HK-2 (cell line): ENCODE data around the gene RAB17.

Experiments used
- DNase-seq: peaks from one replicate; pipeline ENCODE4 v3.0.0-alpha.2; 2018; ENCODE audit not compliant: unreplicated experiment

RAB17 gene

DNA sequence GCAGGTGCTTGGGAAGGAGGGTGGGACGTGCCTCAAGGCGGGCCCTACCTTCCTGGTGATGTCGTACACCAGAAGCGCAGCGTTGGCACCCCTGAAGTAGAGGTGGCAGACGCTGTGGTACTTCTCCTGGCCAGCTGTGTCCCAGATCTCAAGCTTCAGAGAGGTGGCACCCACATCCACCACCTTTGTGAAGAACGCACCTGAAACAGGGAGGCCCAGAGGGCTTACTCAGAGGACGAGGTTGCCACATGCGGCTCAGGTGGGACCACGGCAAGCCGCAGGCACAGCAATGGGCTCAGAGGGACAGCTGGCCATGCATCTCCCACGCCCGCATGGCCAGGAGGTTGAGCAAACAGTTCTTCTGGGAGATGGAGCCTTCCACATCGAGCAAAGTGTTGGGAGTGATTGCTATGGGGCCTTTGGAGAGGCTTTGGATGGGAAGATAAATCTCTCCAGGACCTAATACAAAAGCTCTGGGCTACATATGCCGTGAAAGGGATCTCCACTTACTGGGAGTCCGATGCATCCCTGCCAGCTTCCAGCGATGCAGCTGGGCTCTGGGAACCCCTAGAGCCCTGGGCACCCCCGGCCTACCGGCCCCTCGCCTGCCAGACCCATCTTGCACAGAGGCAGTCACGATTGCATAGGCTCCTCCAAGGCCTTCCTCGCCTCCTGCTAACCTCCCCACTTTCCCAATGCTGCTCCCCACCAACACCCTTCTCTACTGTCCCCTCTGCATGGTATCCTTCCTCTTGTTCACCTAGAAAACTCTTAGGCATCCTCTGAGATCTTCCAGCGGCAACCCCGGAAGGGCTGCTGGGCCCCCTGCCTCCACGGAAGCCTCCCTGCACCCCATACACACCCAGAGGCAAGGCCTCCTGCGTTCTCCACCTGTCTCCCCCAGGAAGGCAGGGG lies 12.3 kb downstream of the RAB17 start:
- DNase-seq, result no peak

DNA sequence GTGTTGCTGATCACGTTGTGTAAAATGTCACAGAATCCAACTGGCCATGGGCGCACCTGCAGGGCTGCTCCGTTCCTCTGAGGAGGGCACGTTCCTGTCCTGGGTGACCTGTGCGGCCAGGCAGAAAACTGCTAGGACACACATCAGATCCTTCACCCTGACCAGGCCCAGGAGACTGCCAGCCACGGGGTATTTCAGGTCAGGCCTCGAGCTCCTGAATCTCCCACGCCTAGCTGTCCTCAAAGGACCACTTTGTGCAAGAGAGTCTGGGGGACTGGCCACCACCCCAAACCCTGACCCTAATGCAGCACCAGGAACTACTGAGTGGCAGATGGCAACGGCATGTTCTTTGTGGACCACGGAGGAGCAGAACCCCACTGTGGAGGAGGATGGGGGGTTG lies 13.1 kb downstream of the RAB17 start:
- DNase-seq, result no peak

DNA sequence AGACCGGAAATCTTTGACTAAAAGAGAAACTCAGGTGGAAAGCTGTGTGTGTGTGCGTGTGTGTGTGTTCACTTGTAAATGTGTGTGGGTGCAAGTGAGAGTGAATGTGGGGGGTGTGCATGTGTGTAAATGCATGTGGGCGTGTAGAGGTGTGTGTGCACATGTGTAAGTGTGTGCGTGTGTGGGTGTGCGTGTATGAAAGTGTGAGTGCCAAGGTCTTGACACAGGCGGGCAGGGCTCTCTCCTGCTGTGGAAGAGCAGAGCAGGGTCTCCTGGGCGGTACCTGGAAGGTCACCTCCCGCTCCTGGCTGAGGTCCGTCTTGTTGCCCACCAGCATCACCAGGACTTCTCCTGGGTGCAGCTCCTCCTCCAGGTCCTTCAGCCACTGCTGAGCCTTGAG lies 13.6 kb downstream of the RAB17 start:
- no peak for DNase-seq

GRCh38 chr2:237575869-237576862 lies 14.4 kb downstream of the RAB17 start:
- DNase-seq, result no peak

DNA sequence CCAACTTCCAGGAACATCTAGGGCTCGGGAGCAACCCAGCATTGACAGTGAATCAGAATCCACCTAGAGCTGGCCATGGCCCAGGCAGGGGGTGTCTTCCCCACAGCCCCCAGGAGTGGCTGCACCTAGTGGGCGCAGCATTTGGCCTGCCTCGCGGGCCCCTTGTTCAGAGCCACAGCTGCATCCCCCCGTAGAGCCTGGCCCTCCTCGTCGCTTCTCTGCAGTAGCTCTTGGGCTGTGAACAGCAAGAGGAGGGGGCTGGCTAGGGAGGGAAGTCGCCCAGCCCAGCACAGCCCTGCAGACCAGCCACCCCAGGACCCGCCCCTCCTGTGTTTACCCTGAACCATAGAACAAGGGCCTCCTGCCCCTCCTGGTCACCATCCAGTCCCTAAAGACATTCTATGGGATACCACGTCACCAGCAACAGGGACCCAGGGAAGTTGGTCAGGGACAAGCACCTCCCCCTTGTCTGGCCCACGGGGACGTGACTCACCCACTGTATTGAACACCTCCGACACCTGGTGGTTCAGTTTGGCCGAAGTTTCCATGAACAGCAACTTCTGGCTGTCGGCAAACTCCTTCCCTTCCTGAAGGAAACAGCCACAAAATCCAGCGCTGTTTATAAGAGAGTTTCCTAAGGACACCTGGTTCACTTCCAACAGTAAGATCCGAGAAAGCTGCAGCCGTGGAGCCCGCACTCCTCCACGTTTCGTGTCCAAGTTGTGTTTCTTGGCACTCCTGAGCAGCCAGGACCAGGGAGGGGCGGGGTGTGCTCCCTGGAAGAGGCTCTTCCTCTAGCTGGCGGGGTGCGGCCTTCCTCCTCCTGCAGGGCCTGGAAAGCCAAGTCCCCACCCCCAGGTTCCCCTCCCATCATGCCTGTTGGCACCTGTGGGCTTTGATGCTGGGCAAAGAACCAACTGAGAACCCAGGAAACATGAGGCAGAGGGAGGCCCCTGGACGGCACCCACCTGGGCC lies 15.4 kb downstream of the RAB17 start:
- DNase-seq, result no peak

DNA sequence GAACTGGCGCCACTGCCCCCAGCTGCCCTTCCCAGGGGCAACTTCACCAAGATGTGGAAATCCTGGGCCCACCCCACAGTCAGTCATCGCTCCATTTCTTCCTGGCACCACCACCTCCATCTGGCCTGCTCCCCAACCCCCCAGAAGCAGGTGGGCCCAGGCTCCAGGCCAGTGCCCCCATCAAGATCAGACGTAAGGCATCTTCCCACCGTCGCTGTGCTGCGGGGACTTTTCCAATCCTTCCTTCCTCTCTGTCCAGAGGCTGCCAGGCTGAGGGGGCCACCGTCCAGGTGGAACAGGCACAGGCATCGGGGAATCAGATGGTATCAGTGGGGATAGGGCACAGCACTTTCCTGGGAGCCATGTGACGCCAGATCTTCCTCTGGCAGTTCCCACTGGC lies 16.1 kb downstream of the RAB17 start:
- DNase-seq, result no peak

- no peak for DNase-seq
Observed at GRCh38 chr2:237573721-237574415, 16.7 kb downstream of the RAB17 start.

- DNase-seq, result no peak
Observed at GRCh38 chr2:237572742-237573101, 17.8 kb downstream of the RAB17 start.

DNA sequence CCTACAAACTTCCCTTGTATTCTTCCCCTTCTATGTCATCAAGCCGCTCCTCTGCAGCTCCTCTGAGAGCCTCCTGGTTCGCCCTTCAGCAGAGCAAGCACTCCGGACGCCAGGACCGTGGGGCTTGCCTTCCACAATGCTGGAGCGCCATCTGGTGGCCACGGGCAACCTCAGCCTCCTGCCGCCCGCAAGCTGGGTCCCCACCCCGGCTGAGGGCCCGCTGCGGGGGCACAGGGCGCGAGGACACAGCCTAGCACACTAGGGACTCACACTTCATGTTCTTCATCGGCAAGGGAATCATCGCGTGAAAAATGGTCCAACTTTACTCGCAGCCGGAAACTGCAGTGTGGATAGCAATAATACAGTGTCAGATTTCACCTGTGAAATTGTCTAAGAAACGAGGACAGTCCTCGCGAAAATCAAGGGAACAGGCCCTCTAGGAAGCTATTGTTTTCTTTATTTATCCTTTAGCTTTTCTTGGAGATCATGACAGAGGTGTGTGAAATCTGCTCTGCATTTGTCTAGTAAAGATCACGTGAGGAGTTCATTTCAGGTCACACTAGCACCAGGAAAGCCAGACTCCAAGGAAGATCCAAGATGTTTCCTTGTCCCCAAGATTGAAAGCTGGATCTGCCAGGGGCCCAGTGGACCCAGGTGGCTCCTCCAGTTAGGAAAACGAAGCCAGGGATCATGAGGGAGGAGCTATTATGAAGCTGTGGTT lies 18.4 kb downstream of the RAB17 start:
- DNase-seq, result peak; percentile 89

GRCh38 chr2:237571551-237571950 lies 19.0 kb downstream of the RAB17 start:
- DNase-seq, result no peak

- DNase-seq, result no peak
Observed at GRCh38 chr2:237570776-237571335, 19.7 kb downstream of the RAB17 start.

DNA sequence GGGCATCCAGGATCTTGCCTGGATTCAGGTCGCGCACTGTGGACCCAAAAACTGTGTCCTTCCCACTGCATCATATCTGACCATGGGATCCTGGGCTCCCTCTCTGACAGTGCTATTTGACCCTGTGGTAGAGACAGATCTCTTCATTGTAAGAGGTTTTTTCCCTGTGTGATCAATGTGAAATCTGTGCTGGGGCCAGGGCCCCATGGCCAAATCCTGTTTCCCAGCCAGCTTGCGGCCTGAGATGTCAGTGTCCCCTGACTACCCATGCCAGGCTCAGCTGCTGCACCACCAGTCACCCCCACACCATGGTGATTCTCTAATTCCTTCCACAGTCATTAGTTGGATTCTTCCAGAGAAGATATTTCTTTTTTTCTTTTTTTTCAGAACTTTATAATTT lies 20.6 kb downstream of the RAB17 start:
- no peak for DNase-seq

DNA sequence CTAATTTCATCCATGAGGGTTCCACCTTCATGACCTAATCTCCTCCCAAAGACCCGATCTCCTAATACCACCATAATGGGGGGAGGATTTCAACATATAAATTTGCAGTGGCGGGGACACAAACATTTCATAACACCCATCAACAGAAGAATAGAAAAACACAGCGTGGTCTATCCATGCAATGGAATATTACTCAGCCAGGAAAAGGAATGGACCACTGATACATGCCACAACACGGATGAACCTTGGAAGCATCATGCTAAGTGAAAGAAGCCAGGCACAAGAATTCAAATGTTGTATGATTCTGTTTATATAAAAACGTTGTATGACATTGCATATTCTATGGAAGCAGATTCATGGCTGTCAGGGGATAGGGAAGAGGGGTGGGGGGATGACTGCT lies 21.5 kb downstream of the RAB17 start:
- DNase-seq, result no peak

DNA sequence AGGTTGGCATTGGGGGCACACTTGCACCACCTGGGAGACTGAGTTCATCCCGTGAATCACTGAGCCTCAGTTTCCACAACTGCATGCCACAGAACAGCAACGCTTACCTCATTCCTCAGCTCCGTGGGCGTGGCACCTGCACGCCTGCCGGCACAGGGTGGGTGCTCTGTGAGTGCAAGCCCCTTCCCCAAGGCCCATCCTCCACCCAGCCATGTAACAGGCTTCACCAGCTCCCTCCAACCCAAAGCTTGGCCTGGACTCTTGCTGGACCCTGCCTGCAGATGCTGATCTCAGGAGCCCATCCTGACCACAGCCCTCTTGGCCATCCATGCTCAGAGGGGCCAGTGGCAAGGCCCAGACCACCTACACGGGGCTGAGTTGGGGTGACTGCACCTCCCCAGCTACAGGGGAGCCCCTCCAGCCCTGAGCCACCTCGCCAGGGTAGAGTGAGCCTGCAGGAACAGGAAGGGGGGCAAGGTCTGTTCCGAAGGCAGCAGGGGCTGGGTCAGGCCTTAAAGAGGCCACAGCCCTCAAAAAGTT lies 22.3 kb downstream of the RAB17 start:
- DNase-seq, result no peak

DNA sequence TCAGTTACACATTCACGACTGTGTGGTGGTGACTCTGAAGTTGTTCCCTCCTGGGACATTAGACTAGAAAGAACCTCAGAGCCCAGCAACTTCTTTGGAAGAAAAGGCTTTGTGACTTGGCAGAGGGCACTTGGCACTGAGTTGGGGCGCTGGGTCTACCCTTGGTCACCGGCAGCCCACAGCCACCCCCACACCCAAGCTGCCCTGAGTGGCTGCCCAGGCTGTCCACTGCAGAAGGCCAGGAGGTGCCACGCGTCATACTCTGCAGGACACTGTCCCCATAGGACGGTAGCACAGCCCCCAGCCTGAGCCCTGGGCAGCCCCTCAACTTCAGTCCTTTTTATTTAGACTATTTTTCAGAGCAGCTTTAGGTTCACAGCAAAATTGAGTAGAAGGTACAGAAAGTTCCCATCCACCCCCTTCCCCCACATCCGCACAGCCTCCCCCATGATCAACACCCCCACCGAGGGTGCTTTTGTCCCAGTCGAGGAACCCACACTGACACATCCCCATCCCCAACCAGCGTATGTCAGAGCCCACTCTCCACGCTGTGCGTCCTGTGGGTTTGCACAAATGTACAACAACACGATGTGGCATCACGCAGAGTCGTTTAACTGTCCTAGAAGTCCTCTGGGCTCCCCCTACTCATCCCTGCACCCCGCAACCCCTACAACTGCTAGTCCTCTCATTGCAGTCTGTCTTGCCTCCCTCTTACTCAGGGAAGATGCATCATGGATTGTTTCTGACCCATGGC lies 23.1 kb downstream of the RAB17 start:
- DNase-seq, result no peak

DNA sequence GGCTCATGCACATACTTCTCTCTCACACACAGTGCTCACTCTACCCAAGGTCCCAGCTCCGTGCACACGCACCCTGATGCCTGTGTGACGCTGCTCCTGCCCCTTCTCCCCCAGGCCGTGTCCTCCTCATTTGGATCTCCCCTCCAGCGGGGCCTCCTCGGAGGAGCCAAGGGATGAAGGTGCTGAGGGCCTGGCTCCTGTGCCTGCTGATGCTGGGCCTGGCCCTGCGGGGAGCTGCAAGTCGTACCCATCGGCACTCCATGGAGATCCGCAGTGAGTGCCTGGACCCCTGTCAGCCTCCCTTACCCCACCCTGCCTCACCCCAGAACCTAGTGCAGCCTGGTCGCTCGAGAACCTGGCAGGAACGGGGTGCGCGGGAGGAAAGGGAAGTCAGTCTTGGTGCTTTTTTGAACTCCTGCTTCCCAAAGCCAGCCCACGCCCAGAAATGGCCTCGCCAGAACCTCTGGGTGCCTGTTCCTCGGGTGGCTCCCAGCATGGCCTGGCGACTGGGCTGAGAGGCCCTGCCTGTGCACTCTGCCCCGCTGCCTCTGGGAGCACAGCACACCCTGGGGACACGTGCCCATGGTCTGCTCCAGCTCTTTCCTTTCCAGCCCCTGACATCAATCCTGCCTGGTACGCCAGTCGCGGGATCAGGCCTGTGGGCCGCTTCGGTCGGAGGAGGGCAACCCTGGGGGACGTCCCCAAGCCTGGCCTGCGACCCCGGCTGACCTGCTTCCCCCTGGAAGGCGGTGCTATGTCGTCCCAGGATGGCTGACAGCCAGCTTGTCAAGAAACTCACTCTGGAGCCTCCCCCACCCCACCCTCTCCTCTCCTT lies 23.9 kb downstream of the RAB17 start, which contains the start of gene PRLH:
Gene PRLH, plus strand, starts transcription at position 174 of the 835 bp plus-strand sequence. Its CDS starts 0 bp downstream, at position 174.
- DNase-seq, result no peak

DNA sequence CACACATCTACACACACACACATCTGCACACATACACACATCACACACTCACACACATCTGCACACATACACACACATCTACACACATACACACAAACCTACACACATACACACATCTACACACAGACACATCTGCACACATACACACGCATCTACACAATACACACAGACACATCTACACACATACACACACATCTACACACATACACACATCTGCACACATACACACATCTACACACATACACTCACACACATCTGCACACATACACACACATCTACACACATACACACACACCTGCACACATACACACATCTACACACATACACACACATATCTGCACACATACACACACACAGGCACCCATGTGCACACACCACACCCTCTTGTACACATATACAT lies 24.6 kb downstream of the RAB17 start:
- DNase-seq, result no peak
